Memory B cell (primary cell): ENCODE measurements around the gene UBFD1.
"Not testable (repeated sequence)": the region's sequence is repeated elsewhere in the genome, so short reads cannot be mapped to it uniquely, and the experiment has no call there.

Experiments
- ATAC-seq: fragments of 150-1000 bp; cut with Tn5 transposase; 2 replicates; pipeline ENCODE4 v1.10.0; 2021; ENCODE audit warnings: low read depth, mild to moderate bottlenecking, moderate library complexity
- DNase-seq, 2 donors: peaks; one replicate each; pipeline ENCODE4 v3.0.0; 2022; ENCODE audit warnings: low spot score in 2 of 2
- H3K27ac Mint-ChIP-seq: one replicate; pipeline ENCODE4 v1.8.0; 2022; ENCODE audit warnings: mild to moderate bottlenecking, moderate library complexity, mixed read lengths
- H3K27me3 Mint-ChIP-seq: one replicate; pipeline ENCODE4 v1.8.0; 2022; ENCODE audit warnings: mixed read lengths
- H3K36me3 Mint-ChIP-seq: one replicate; pipeline ENCODE4 v1.8.0; 2022; ENCODE audit warnings: mild to moderate bottlenecking, mixed read lengths
- H3K4me1 Mint-ChIP-seq: one replicate; pipeline ENCODE4 v1.8.0; 2022; ENCODE audit warnings: mixed read lengths
- H3K4me3 Mint-ChIP-seq: one replicate; pipeline ENCODE4 v1.8.0; 2022; ENCODE audit warnings: mild to moderate bottlenecking, moderate library complexity, mixed read lengths
- H3K9me3 Mint-ChIP-seq: one replicate; pipeline ENCODE4 v1.8.0; 2022; ENCODE audit warnings: mixed read lengths

Gene UBFD1

GRCh38 chr16:23537390-23537789 is 20.1 kb upstream of the UBFD1 start:
- H3K27ac Mint-ChIP-seq = no peak overlapping the region
- DNase-seq (no peak), ATAC-seq (no peak)
- H3K27me3 Mint-ChIP-seq = no peaks in the 10 kb centered on the region
- H3K4me3 Mint-ChIP-seq = no peak overlapping the region
- H3K36me3 Mint-ChIP-seq = peaks cover 10% of the 10 kb centered on the region
- H3K4me1 Mint-ChIP-seq = no peaks in the 10 kb centered on the region
- H3K9me3 Mint-ChIP-seq = no peaks in the 10 kb centered on the region

GRCh38 chr16:23538919-23539278 is 18.6 kb upstream of the UBFD1 start:
- peaks cover 4% of the 10 kb centered on the region for H3K36me3 Mint-ChIP-seq
- ATAC-seq (no peak), DNase-seq (no peak)
- H3K27me3 Mint-ChIP-seq = no peaks in the 10 kb centered on the region
- H3K4me3 Mint-ChIP-seq = no peak overlapping the region
- H3K9me3 Mint-ChIP-seq = no peaks in the 10 kb centered on the region
- no peaks in the 10 kb centered on the region for H3K4me1 Mint-ChIP-seq
- no peak overlapping the region for H3K27ac Mint-ChIP-seq

GRCh38 chr16:23539984-23540816 is 17.3 kb upstream of the UBFD1 start:
- H3K27ac Mint-ChIP-seq = no peak overlapping the region
- DNase-seq (no peak), ATAC-seq (no peak)
- no peak overlapping the region for H3K4me3 Mint-ChIP-seq
- no peaks in the 10 kb centered on the region for H3K9me3 Mint-ChIP-seq
- H3K27me3 Mint-ChIP-seq = no peaks in the 10 kb centered on the region
- peaks cover 2% of the 10 kb centered on the region for H3K36me3 Mint-ChIP-seq
- no peaks in the 10 kb centered on the region for H3K4me1 Mint-ChIP-seq

- not testable (repeated sequence) for H3K27ac Mint-ChIP-seq, H3K9me3 Mint-ChIP-seq, DNase-seq, H3K4me3 Mint-ChIP-seq, H3K4me1 Mint-ChIP-seq, ATAC-seq, H3K27me3 Mint-ChIP-seq, H3K36me3 Mint-ChIP-seq
These were observed 16.7 kb upstream of the UBFD1 start for GRCh38 chr16:23540817-23541178.

GRCh38 chr16:23544436-23544835 is 13.1 kb upstream of the UBFD1 start:
- Mint-ChIP-seq H3K4me1 (peaks cover 2% of the 10 kb centered on the region), H3K36me3 (peaks cover 15% of the 10 kb centered on the region), H3K27ac (no peak overlapping the region), H3K4me3 (no peak overlapping the region), H3K9me3 (no peaks in the 10 kb centered on the region), H3K27me3 (no peaks in the 10 kb centered on the region)
- DNase-seq (no peak), ATAC-seq (no peak)

GRCh38 chr16:23549938-23550337 is 7.6 kb upstream of the UBFD1 start:
- no peak overlapping the region for H3K27ac Mint-ChIP-seq
- H3K9me3 Mint-ChIP-seq = no peaks in the 10 kb centered on the region
- peaks cover 27% of the 10 kb centered on the region for H3K36me3 Mint-ChIP-seq
- no peak for ATAC-seq
- no peak for DNase-seq
- no peak overlapping the region for H3K4me3 Mint-ChIP-seq
- no peaks in the 10 kb centered on the region for H3K27me3 Mint-ChIP-seq
- peaks cover 2% of the 10 kb centered on the region for H3K4me1 Mint-ChIP-seq

GRCh38 chr16:23552161-23552560 is 5.4 kb upstream of the UBFD1 start:
- no peak for DNase-seq
- Mint-ChIP-seq H3K9me3 (no peaks in the 10 kb centered on the region), H3K36me3 (peaks cover 23% of the 10 kb centered on the region), H3K27ac (no peak overlapping the region), H3K27me3 (no peaks in the 10 kb centered on the region), H3K4me3 (no peak overlapping the region), H3K4me1 (peaks cover 9% of the 10 kb centered on the region)
- ATAC-seq = no peak

- Mint-ChIP-seq H3K4me3 (no peak overlapping the region), H3K9me3 (no peaks in the 10 kb centered on the region), H3K36me3 (peaks cover 14% of the 10 kb centered on the region), H3K27ac (no peak overlapping the region), H3K27me3 (no peaks in the 10 kb centered on the region), H3K4me1 (peaks cover 8% of the 10 kb centered on the region)
- no peak for DNase-seq
- ATAC-seq = no peak
These were observed 3.0 kb upstream of the UBFD1 start for GRCh38 chr16:23554536-23554935.

GRCh38 chr16:23557779-23558702 is 514 bp downstream of the UBFD1 start:
- peak overlapping the region; percentile 88 for H3K4me3 Mint-ChIP-seq
- H3K36me3 Mint-ChIP-seq = peaks cover 14% of the 10 kb centered on the region
- peaks cover 8% of the 10 kb centered on the region for H3K4me1 Mint-ChIP-seq
- no peak for ATAC-seq
- peak overlapping the region; percentile 87 for H3K27ac Mint-ChIP-seq
- no peak for DNase-seq
- H3K27me3 Mint-ChIP-seq = no peaks in the 10 kb centered on the region
- H3K9me3 Mint-ChIP-seq = no peaks in the 10 kb centered on the region

- H3K27me3 Mint-ChIP-seq = no peaks in the 10 kb centered on the region
- H3K4me3 Mint-ChIP-seq = no peak overlapping the region
These were observed 4.1 kb downstream of the UBFD1 start for GRCh38 chr16:23561586-23561985.

GRCh38 chr16:23562505-23562904 is 5.0 kb downstream of the UBFD1 start:
- ATAC-seq = no peak
- Mint-ChIP-seq H3K36me3 (peaks cover 31% of the 10 kb centered on the region), H3K27me3 (no peaks in the 10 kb centered on the region), H3K27ac (no peak overlapping the region), H3K9me3 (no peaks in the 10 kb centered on the region), H3K4me3 (no peak overlapping the region), H3K4me1 (peaks cover 4% of the 10 kb centered on the region)
- DNase-seq = no peak

More at GRCh38 chr16:23561586-23561985, 4.1 kb downstream of the UBFD1 start:
- peaks cover 24% of the 10 kb centered on the region for H3K36me3 Mint-ChIP-seq
- no peak overlapping the region for H3K27ac Mint-ChIP-seq
- H3K9me3 Mint-ChIP-seq = no peaks in the 10 kb centered on the region
- DNase-seq (no peak), ATAC-seq (no peak)
- peaks cover 6% of the 10 kb centered on the region for H3K4me1 Mint-ChIP-seq

GRCh38 chr16:23563186-23563585 is 5.7 kb downstream of the UBFD1 start:
- Mint-ChIP-seq H3K9me3 (no peaks in the 10 kb centered on the region), H3K4me3 (no peak overlapping the region), H3K27ac (no peak overlapping the region), H3K4me1 (peaks cover 4% of the 10 kb centered on the region), H3K36me3 (peaks cover 33% of the 10 kb centered on the region), H3K27me3 (no peaks in the 10 kb centered on the region)
- ATAC-seq = no peak
- DNase-seq = no peak

- no peak for ATAC-seq
These were observed 7.2 kb downstream of the UBFD1 start for GRCh38 chr16:23564575-23565363.

GRCh38 chr16:23566724-23567123 is 9.2 kb downstream of the UBFD1 start:
- no peak for ATAC-seq
- H3K4me1 Mint-ChIP-seq = peaks cover 17% of the 10 kb centered on the region
- no peak for DNase-seq
- H3K36me3 Mint-ChIP-seq = peaks cover 34% of the 10 kb centered on the region
- no peaks in the 10 kb centered on the region for H3K9me3 Mint-ChIP-seq
- no peak overlapping the region for H3K27ac Mint-ChIP-seq
- no peaks in the 10 kb centered on the region for H3K27me3 Mint-ChIP-seq
- no peak overlapping the region for H3K4me3 Mint-ChIP-seq

More at GRCh38 chr16:23564575-23565363, 7.2 kb downstream of the UBFD1 start:
- no peaks in the 10 kb centered on the region for H3K9me3 Mint-ChIP-seq
- no peak overlapping the region for H3K4me3 Mint-ChIP-seq
- peaks cover 7% of the 10 kb centered on the region for H3K4me1 Mint-ChIP-seq
- peaks cover 36% of the 10 kb centered on the region for H3K36me3 Mint-ChIP-seq
- no peaks in the 10 kb centered on the region for H3K27me3 Mint-ChIP-seq
- no peak overlapping the region for H3K27ac Mint-ChIP-seq
- no peak for DNase-seq
